ENCODE data around the gene GULP1.

DNA sequence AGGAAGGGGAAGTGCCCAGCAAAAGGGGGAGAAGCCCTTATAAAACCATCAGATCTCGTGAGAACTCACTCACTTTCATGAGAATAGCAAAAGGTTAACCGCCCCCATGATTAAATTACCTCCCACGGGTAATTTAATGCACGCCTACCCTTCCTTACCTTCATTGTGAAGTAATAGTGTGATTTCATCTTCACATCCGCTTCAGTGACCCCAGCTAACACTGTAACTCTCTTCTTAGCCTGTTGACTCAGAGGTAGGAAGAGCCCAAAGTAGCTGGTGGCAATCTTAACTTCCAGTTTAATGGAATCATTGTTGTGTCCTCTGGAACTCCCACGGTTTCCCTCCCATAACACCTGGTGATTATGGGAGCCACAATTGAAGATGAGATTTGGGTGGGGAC, 120.5 kb downstream of the GULP1 start:
- TF ChIP-seq CTCF (IDR thresholded peaks at IDR 0.05) (no peak), POLR2A (IDR thresholded peaks at IDR 0.05) (no peak), POLR2AphosphoS5 (IDR thresholded peaks at IDR 0.05) (no peak)
